ENCODE results near the gene CMTM1. TPM values are rescaled to one million over a fixed set of nuclear protein-coding genes. Genes with fewer than 3 reads are reported as not detected.
"Not testable (repeated sequence)": the region's sequence is repeated elsewhere in the genome, so short reads cannot be mapped to it uniquely, and the experiment has no call there.

CMTM1 gene
- total RNA-seq, 1 donor from 2014 or later: 0.95 TPM

DNA sequence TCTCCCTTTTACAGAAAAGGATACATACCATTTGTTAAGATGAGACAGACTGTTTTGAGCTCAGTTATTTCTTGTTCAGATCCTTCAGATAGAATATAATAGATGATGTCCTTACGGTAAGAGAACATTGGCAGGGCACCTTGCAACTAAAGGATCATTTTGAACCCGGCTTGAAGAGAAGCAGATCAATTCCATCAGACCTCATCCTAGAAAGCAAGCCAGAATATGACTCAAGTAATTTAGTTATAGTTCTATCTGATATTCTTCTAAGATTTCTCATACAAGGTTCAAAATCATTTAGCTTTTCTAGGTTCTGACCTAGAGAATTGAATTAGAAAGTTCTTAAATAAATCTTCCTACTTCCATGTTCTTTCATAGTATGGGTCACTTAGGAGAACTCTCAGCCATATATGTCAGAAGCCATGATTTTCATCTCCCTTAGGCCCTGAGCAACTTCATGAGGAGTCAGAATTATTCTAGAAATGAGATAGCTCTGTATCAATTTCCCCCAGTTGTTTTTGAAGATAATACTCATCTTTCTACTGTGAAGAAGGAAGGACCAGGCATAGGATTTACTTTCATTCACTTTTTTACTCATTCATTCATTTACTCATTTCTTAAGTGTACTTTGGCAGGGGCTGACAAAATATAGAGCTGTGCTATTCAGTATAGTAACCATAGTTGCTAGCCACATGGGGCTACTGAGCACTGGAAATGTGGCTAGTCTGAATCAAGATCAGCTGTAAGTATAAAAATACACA is 2.5 kb upstream of the CMTM1 start:
- no peak for DNase-seq
- Mint-ChIP-seq H3K27me3 (no peaks in the 10 kb centered on the region), H3K9me3 (no peaks in the 10 kb centered on the region), H3K4me1 (peaks cover 9% of the 10 kb centered on the region), H3K36me3 (ENCODE audit: low read depth) (peaks cover 56% of the 10 kb centered on the region), H3K27ac (no peak overlapping the region), H3K4me3 (no peak overlapping the region)
- POLR2A ChIA-PET: no interaction called here
- CTCF ChIA-PET: interaction anchor here (1.0 to 2.3 kb wide), 12 partner anchors 8 to 189 kb away, joined by 3 to 9 read pairs (median 3); partner anchors contain the start of gene CKLF
- TF ChIP-seq, protein P1, sequence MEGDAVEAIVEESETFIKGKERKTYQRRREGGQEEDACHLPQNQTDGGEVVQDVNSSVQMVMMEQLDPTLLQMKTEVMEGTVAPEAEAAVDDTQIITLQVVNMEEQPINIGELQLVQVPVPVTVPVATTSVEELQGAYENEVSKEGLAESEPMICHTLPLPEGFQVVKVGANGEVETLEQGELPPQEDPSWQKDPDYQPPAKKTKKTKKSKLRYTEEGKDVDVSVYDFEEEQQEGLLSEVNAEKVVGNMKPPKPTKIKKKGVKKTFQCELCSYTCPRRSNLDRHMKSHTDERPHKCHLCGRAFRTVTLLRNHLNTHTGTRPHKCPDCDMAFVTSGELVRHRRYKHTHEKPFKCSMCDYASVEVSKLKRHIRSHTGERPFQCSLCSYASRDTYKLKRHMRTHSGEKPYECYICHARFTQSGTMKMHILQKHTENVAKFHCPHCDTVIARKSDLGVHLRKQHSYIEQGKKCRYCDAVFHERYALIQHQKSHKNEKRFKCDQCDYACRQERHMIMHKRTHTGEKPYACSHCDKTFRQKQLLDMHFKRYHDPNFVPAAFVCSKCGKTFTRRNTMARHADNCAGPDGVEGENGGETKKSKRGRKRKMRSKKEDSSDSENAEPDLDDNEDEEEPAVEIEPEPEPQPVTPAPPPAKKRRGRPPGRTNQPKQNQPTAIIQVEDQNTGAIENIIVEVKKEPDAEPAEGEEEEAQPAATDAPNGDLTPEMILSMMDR (IDR thresholded peaks at IDR 0.05): no peak
- ATAC-seq (ENCODE audit: low read depth): no peak
- intact Hi-C loops (cut with micrococcal nuclease): loop anchor here (2.0 to 5.0 kb wide), 3 partner anchors 41 to 177 kb away; partner anchors contain the start of gene CMTM3

GRCh38 chr16:66567270-66567669 is 1.0 kb downstream of the CMTM1 start:
- H3K36me3 Mint-ChIP-seq (ENCODE audit: low read depth): peaks cover 37% of the 10 kb centered on the region
- intact Hi-C loops (cut with micrococcal nuclease); ATAC-seq (ENCODE audit: low read depth); H3K4me3 Mint-ChIP-seq; H3K4me1 Mint-ChIP-seq; POLR2A ChIA-PET; DNase-seq; H3K9me3 Mint-ChIP-seq; H3K27me3 Mint-ChIP-seq; H3K27ac Mint-ChIP-seq; CTCF ChIA-PET: not testable (repeated sequence)

- Mint-ChIP-seq H3K27me3 (no peaks in the 10 kb centered on the region), H3K36me3 (ENCODE audit: low read depth) (peaks cover 36% of the 10 kb centered on the region), H3K4me3 (no peak overlapping the region), H3K9me3 (no peaks in the 10 kb centered on the region), H3K27ac (no peak overlapping the region), H3K4me1 (no peaks in the 10 kb centered on the region)
- TF ChIP-seq, protein P1 (IDR thresholded peaks at IDR 0.05): no peak
- intact Hi-C loops (cut with micrococcal nuclease): no loop called here
- DNase-seq (no peak), ATAC-seq (ENCODE audit: low read depth) (no peak)
- ChIA-PET POLR2A (no interaction called here), CTCF (no interaction called here)
These were observed 2.1 kb downstream of the CMTM1 start for GRCh38 chr16:66568355-66568754.

- H3K27me3 Mint-ChIP-seq: no peaks in the 10 kb centered on the region
- ChIA-PET CTCF (no interaction called here), POLR2A (no interaction called here)
- DNase-seq (no peak), ATAC-seq (ENCODE audit: low read depth) (no peak)
- H3K4me3 Mint-ChIP-seq: no peak overlapping the region
- H3K9me3 Mint-ChIP-seq: no peaks in the 10 kb centered on the region
- no peaks in the 10 kb centered on the region for H3K4me1 Mint-ChIP-seq
- H3K36me3 Mint-ChIP-seq (ENCODE audit: low read depth): peaks cover 30% of the 10 kb centered on the region
- no peak overlapping the region for H3K27ac Mint-ChIP-seq
- TF ChIP-seq, protein P1 (IDR thresholded peaks at IDR 0.05): no peak
- intact Hi-C loops (cut with micrococcal nuclease): no loop called here
These were observed 2.9 kb downstream of the CMTM1 start for GRCh38 chr16:66569131-66569530.

DNA sequence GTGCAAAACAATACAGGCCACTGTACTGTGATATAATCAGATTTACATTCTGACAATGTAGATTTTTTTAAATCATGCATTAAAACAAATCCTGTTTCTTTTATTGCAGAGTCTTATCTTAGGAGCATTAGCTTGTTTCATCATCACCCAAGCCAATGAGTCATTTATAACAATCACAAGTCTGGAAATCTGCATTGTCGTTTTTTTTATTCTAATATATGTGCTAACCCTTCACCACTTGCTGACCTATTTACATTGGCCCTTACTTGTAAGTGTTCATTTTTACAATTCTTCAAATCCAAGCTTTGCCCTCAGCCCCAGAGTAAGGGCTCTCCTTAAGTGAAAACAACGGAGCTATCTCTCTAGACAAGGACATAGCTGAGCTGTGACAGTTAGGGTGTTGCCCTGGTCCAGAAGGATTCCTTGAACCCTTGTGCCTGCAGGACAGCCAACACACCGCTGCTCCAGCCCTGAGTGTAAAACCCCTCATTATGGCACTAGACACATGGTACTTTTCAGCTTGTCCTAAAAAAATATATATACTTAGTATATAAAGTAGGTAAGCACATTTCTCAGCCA is 3.7 kb downstream of the CMTM1 start:
- CTCF ChIA-PET: no interaction called here
- POLR2A ChIA-PET: interaction anchor here (0.7 kb wide), 1 partner anchor 13 kb away, joined by 7 read pairs; no protein-coding TSS in a partner anchor

More for the DNA sequence above, 3.7 kb downstream of the CMTM1 start:
- Mint-ChIP-seq H3K27ac (no peak overlapping the region), H3K9me3 (no peaks in the 10 kb centered on the region), H3K4me3 (no peak overlapping the region), H3K36me3 (ENCODE audit: low read depth) (peaks cover 26% of the 10 kb centered on the region), H3K27me3 (no peaks in the 10 kb centered on the region), H3K4me1 (no peaks in the 10 kb centered on the region)
- DNase-seq: no peak
- intact Hi-C loops (cut with micrococcal nuclease): no loop called here
- TF ChIP-seq, protein P1 (IDR thresholded peaks at IDR 0.05): no peak
- no peak for ATAC-seq (ENCODE audit: low read depth)
